Dedifferentiated amniotic fluid mesenchymal stem cell (primary cell): ENCODE data around the gene PIM3.
"Not testable (repeated sequence)": the region's sequence is repeated elsewhere in the genome, so short reads cannot be mapped to it uniquely, and the experiment has no call there.

Experiments used
- DNase-seq: peaks from one replicate; pipeline ENCODE4 v3.0.0-alpha.2; 2016; ENCODE audit errors: extremely low spot score

The PIM3 gene

DNA sequence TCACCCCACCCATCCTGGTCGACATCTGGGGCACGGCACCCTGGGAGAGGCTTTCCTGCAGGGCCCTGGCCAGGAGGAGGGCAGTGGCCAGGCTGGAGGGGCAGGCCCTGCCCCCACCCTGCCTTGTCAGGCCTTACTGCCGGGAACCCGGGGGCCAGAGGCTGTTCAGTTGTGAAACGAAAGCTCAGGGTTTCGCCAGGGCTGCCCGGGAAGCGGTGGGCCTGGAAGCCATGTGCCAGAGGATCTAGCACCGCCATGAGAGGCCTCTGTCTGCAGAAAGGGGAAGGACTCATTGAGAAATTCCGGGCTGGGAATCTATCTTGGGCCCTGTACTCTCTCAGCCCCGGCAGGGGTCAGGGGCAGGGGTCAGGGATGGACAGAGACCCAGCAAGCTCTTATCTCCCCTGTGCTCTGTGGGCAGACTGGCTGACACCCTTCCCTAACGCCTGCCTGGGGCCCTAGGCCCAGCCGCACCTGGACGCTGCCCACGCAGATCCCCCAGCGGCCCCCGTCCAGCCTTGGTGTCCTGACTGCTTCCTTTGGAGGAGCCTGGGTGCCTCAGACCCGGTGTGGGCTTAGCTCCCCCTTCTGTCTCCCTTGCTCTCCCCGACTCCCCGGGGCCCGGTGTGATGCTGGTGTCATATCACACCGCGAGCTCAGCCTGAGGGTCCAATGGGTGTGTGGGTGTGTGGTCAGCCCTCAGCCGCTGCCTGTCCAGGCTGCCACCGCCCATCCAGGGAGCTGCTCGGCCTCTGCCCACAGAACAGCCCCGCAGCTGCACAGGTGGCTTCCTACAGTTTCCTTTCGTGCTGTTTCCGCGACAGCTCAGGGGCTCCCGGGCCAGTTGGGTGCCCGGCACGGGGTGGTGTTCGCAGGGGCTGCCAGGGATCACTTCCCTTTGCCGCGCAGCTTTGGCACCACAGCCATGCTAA, 6.5 kb downstream of the PIM3 start:
- no peak for DNase-seq

DNA sequence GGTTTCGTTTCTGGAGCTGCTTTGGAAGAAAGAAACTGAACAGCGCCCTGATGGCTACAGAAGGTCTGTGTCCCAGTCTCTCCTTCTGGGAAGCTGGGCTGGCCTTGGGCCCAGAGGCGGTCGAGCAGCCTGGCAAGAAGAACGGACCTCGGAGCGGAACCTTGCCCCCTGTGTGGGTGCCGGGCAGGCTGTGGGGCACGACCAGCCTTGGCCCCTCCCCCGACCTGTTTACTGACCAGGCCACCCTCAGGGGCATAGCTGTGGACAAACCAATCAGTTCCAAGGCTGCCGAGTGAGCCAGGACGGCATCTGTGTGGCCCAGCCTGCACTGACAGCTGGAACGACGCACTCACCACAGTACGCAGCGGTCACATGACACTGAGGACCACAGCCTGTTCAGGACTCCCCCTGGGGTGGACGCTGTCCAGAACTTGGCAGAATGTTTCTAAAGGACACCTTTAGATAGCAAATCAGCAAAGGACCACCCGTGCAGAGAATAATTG, 7.2 kb downstream of the PIM3 start:
- no peak for DNase-seq

DNA sequence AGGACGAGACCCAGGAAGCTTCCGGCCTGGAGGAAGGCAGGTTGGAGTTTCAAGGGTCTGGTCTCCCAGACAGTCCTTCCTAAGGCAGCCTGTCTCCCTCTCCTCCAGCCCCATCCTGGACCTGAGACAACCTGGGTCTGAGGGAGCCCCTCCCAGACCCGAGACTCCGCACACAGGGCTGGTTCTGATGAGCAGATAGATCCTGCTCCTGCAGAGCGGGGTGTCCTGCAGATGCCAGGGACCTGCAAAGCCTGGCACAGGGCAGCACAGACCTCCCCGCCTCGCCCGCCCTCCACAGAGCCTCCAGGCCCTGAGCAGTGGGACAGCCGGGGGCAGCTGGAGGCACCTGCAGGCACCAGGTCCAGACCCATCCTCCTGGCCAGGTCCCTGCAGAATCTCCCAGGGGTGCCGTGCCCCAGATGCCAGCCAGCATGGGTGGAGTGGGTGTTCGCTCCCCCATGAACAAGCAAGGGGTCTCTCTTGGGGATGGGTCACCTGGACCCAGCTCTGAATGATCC, 7.8 kb downstream of the PIM3 start:
- no peak for DNase-seq

DNA sequence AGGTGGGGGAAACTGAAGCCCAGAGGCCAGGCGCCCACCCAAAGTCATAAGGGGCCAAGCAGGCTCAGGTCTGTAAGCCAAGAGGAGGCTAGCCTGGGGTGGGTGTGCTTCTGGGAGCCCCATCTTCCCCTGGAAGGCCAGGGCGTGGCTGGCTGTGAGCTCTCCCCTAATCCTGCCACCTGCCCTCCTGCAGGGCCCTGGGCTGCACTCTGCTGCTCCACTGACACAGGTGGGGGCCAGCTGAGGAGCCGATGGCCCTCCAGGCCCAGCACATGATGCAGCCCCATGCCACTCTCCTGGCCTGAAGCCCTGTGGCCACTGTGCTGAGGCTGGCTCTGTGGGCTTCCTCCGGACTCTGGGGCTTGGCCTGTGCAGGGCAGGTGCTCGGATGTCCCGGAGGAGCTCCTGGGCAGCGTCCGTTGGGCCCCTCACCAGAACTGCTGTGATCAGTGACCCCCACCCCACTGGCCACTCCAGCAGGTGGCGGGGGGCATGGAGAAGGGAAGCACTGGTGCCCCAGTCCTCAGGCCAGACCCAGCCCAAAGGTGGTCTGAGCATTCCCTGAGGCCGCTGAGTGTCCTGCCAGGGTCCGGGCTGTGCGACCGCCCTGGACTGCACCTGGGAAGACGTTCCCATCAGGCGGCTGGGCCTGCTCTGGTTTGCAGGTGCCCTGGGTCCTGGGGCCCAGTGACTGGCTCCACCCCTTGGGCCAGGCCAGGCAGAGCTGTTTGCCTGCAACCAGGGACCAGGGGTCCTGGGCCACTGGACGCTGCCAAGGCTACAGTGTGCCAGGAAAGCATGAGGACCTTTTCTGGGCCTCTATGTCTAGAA, 8.5 kb downstream of the PIM3 start:
- DNase-seq, result no peak

DNA sequence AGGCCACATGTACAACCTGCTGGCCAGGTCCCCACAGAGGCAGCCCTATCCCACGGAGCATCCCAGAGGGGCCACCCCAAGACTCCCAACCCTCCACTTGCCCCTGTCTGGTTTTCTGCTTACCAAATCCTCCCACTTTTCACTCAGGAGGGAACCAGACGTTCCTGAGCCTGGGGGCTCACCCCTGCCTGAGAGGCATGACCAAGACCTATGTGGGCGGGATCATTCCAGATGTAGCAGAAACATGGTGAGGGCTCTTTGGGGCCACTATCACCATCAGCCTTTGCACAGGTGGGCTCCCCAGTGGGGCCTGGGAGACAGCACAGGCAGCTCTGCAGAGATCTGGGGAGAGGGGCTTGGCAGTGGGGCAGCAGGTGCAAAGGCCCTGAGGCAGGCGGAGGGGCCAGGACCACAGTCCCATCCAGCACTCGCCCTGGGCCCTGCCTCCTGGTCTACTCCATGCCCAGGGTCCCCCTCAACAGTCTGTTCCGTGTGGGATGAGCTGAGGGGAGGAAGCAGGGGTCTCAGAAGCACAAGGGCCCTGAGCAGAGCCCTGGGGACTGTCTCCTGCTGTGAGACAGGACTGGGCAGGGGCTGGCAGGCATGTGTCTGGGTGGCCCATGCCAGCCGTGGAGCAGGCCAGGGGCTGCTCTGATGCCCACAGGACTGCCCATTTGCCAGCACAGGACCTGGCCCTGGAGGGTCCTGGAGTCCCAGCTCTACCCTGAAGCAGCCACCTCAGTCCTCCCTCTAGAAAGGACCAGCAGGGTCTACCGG, 9.4 kb downstream of the PIM3 start:
- DNase-seq, result no peak

DNA sequence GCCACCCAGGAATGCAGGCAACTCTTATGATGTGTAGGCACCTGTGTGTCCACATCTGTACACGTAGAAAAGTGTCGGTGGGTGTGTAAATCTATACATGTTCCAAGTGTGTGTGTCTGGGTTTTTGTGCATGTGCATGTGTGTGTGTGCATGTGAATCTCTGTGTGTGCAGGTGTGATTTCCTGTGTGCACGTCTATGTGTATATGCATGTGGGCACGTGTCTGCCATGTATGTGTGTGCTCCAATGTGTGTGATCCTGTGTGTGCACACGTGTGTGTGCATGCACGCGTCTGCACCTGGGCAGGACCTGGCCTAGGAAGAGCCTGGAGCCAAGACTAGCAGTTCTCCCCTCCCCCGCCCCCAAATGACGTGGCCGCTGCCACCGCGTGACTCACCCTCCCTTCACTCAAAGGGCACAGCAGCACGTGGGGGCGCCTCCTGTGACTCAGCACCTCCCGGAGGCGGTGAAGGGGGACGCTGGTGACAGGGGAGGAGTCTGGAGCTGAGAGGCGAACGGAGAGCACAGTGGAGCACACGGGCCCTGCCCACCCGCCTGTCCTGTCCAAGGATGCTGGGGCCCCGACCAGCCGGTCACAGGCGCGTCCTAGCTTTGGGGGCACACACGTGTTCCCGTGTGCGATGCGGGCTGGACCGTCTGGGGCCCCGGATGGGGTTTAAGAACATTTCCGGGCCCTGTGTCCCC, 10.1 kb downstream of the PIM3 start:
- DNase-seq, result peak; percentile 93

DNA sequence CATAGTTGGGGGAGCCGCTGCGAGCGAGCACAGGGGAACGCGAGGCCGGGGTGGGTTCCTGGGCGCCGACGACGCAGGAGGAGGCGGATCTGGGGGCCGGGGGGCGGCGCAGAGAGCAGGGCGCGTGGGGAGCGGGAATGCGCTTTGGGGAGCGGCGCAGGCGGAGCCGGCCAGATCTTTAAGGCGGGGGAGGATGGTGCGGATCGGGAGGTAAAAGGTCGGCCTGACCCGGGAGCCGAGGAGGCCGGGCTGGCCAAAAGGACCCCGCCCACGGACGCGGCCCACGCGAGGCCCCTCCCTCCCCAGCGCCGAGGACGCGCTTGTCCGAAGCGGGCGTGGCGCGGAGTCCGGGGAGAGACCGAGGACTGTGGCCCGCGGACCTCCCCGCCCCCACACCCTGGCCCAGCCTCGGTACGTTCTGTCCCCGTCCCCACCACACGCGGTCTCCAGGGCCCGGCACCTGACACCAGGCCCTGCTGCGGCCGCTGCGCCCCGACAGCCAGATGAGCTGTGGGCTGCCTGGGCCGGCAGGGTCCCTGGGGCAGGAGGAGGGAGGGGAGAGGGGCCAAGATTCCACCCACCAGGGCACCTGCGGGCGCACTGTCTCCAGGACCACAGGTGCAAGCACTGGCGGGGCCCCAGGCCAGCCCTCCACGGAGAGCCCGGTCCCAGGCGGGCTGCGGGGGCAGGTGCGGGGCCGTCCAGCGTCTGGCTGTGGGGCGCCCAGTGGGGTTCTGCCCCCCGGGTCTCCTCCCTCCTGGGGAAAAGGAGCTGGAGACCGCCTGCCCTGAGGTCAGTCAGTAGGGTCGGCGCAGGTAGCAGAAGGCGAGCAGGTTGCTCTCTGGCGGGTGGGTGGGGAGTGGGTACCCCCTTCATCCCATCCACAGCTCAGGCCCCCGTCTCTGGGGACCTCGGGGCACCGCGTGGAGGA, 10.9 kb downstream of the PIM3 start:
- no peak for DNase-seq

DNA sequence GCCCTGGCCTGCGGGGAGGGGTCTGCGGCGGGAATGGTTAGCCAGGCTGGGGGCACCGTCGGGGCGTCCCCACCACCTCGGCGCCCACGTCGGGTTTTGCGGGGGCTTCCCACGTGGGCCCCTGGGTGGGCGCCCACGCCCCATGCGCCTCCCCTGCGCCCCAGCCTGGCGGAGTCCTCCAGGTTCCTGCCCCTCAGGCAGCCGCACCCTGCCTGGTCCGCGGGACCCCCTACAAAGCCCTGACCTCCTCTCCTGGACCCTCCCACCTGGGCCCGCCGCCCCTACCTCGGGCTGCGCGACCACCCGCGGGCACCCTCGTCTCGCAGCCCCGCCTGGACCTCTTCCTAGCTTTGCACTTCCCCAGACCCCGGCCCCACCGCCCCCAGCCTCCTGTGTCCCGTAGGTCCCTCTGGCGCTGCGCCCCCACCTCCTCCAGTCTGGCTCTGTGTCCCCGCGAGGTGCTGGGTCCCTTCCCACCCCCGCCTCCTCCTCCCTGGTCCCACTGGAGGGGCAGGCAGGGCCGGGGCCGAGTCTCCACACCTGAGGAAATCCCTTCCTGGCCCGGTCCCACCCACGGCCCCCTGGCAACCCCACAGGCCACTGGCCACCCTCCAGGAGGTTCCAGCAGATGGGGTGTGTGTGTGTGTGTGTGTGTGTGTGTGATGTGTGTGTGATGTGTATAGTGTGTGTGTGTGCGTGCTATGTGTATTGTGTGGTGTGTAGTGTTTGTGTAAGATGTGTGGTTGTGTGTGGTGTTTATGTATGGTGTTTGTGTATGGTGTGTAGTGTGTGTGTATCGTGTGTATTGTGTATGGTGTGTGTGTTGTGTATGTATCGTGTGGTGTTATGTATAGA, 11.8 kb downstream of the PIM3 start:
- DNase-seq, result no peak

DNA sequence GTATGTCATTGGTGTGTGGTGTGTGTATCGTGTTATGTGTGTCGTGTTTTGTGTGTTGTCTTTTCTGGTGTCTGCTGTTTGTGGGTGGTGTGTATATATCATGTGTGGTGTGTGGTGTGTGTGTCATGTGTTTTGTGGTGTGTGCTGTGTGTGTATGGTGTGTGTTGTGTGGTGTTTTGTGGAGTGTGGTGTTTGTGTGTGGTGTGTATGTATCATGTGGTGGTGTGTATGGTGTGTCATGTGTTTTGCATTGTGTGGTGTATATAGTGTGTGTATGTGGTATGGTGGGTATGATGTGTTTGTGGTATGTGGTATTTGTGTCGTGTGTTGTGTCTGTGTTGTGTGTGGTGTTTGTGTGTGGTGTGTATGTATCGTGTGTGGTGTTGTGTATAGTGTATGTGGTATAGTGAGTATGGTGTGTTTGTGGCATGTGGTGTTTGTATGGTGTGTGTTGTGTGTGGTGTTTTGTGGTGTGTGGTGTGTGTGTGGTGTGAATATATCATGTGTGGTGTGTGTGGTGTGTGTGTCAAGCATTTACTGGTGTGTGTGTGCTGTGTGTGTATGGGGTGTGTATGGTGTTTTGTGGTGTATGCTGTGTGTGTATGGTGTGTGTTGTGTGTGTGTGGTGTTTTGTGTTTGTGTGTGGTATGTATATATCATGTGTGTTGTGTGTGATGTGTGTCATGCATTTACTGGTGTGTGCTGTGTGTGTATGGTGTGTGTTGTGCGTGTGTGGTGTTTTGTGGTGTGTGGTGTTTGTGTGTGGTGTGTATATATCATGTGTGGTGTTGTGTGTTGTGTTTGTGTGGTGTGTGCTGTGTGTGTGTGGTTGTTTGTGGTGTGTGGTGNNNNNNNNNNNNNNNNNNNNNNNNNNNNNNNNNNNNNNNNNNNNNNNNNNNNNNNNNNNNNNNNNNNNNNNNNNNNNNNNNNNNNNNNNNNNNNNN, 12.7 kb downstream of the PIM3 start:
- no peak for DNase-seq

DNA sequence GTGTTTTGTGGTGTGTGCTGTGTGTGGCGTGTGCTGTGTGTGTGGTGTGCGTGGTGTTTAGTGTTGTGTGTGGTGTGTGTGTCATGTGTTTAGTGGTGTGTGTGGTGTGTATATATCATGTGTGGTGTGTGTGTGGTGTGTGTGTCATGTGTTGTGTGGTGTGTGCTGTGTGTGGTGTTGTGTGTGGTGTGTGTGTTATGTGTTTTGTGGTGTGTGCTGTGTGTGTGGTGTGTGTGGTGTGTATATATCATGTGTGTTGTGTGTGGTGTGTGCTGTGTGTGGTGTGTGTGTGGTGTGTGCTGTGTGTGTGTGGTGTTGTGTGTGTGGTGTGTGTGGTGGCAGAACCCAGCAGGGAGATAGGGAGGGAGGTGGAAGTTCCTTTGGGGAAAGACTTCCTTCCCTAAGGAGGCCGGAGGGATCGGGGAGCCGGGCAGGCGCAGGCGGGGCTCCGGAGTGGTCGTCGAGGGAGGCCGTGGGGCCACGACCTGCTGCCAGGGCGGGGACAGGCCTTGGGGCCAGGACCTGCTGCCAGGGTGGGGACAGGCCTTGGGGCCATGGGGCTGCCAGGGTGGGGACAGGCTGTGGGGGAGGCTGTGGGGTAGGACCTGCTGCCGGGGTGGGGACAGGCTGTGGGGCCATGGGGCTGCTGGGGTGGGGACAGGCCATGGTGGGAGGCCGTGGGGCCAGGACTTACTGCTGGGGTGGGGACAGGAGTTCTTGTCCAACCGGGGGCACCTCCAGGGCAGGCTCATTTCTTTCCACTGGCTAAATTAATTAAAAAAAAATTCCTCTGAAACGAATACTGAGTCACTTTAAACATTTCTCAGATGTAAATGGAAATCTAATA, 15.2 kb downstream of the PIM3 start:
- DNase-seq, result no peak

DNA sequence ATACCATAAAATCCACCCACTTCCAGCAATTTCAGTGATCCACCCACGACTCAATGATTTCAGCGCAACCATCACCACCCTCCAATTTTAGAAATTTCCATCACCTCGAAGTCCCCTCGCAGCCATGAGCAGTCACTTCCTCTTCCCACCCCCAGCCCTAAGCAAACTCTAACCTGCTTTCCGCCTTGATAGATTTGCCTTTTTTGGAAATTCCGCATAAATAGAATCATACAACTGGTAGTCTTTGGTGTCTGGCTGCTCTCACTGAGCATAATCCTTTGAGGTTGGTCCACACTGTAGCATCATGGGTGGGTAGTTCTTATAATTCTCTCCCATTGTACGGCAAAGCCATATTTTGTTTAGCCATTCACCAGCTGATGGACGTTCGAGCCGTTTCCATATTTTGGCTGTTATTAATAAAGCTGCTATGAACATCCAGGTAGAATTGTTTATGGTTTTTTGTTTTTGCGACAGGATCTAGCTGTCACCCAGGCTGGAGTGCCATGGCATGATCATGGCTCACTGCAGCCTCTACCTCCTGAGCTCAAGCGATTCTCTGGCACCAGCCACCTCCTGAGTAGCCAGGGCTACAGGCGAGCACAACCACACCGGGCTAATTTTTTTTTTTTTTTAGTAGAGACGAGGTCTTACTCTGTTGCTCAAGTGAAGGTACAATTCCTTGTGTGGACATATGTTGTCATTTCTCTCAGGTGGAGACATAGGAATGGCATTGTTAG, 16.0 kb downstream of the PIM3 start:
- no peak for DNase-seq

DNA sequence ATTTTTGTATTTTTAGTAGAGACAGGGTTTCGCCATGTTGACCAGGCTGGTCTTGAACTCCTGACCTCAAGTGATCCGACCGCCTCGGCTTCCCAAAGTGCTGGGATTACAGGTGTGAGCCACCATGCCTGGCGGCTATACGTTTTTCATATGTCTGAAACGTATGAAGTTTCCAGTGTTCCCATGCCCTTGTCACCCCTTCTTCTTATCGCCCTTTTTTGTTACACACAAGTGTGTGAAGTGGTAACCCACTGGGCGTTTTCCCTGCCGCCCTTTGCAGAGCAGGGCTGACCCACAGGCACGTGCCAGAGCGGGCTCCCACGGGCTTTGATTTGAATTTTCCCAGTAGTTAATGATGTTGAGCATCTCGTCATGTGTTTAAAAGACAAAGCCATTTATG, 17.0 kb downstream of the PIM3 start:
- DNase-seq, result no peak

DNA sequence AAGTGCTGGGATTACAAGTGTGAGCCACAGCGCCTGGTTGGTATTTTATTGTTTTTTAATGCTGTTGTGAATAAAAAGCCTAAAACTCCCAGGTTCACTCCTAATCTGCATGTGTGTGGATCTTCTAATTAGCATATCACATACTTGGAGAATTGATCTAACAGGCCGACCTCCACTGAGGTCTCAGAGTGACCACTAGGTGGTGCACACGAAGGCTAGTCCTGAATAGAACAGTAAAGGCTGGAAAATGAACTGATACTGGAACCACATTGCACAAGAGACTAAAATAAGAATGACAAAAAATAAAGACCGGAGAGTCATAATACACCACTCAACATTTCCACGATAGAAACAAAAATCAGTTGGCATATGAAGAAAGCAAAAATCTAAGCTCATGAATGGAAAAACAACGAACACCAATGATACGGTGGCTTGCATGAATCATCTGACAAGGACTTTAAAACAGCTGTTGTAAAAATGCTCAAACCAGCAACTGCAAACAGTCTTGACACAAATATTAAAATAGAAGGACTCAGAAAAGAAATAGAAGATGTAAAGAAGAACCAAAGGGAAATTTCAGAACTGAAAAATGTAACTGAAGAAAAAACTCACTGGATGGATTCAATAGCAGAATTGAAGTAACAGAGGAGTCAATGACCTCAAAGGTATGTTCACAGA, 19.2 kb downstream of the PIM3 start:
- no peak for DNase-seq

DNA sequence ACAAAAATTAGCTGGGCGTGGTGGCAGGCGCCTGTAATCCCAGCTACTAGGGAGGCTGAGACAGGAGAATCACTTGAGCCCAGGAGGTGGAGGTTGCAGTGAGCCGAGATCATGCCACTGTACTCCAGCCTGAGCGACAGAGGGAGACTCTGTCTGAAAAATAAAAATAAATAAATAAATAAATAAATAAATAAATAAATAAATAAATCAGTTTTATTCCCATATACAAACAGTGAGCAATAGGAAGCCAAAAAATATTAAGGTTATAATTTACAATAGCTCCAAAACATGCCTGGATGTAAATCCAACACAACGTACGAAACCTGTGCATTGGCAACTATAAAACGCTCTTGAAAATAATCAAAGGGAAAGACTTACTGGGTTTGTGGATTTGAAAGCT, 21.2 kb downstream of the PIM3 start:
- DNase-seq, result not testable (repeated sequence)
